Coronary artery (tissue), 2 donors: ENCODE data around the gene NEBL.

Experiments used
- DNase-seq: peaks from one replicate; pipeline ENCODE4 v3.0.0-alpha.2; 2017; ENCODE audit warnings: low spot score
- H3K27ac ChIP-seq, 2 donors: fragments of 200-600 bp; sonication (generic); one replicate each; pipeline ENCODE4 v1.5.1; 2016 to 2019
- H3K4me3 ChIP-seq: fragments of 200-600 bp; sonication (generic); 2 replicates; pipeline ENCODE4 v1.5.1; 2016; ENCODE audit warnings: mild to moderate bottlenecking, moderate library complexity
- CTCF ChIP-seq: fragments of 200-600 bp; sonication (generic); IDR thresholded peaks from one replicate; pipeline ENCODE4 v1.5.1; 2019; ENCODE audit warnings: antibody characterized with exemption

NEBL gene

GRCh38 chr10:20903635-20904390 lies 6.7 kb upstream of the NEBL start:
- no peak for DNase-seq
- TF ChIP-seq CTCF, result no peak
- no peak overlapping the region for H3K27ac ChIP-seq

GRCh38 chr10:20901110-20901509 lies 4.0 kb upstream of the NEBL start:
- no peak overlapping the region for H3K27ac ChIP-seq
- H3K4me3 ChIP-seq, result no peak overlapping the region
- no peak for TF ChIP-seq CTCF
- DNase-seq, result no peak

More at GRCh38 chr10:20903635-20904390, 6.7 kb upstream of the NEBL start:
- no peak overlapping the region for H3K4me3 ChIP-seq

- H3K27ac ChIP-seq, result no peak overlapping the region
- no peak overlapping the region for H3K4me3 ChIP-seq
- DNase-seq, result no peak
- TF ChIP-seq CTCF, result no peak
Measured at GRCh38 chr10:20898866-20899535, 1.9 kb upstream of the NEBL start.

- Histone ChIP-seq H3K4me3 (no peak overlapping the region), H3K27ac (no peak overlapping the region)
- DNase-seq, result no peak
- TF ChIP-seq CTCF, result no peak
Measured at GRCh38 chr10:20893297-20893696, 3.8 kb downstream of the NEBL start.

- TF ChIP-seq CTCF, result no peak
- Histone ChIP-seq H3K4me3 (no peak overlapping the region), H3K27ac (no peak overlapping the region)
- DNase-seq, result no peak
Measured at GRCh38 chr10:20892796-20893195, 4.3 kb downstream of the NEBL start.

GRCh38 chr10:20892011-20892585 lies 5.0 kb downstream of the NEBL start:
- no peak overlapping the region for H3K27ac ChIP-seq
- DNase-seq, result no peak

More at GRCh38 chr10:20892011-20892585, 5.0 kb downstream of the NEBL start:
- TF ChIP-seq CTCF, result no peak
- no peak overlapping the region for H3K4me3 ChIP-seq
